Testis (tissue), 3 donors: ENCODE results near the gene STEEP1. TPM values are rescaled to one million over a fixed set of nuclear protein-coding genes. Genes with fewer than 3 reads are reported as not detected.
"Not testable (repeated sequence)": the region's sequence is repeated elsewhere in the genome, so short reads cannot be mapped to it uniquely, and the experiment has no call there.

Source experiments
- DNase-seq: peaks from one replicate; pipeline ENCODE4 v3.0.0-alpha.2; 2019
- H3K27ac ChIP-seq, 2 donors: fragments of 200-600 bp; sonication (generic); one replicate each; pipeline ENCODE4 v1.5.1; 2019
- H3K27me3 ChIP-seq: fragments of 200-600 bp; sonication (generic); one replicate; pipeline ENCODE4 v1.5.1; 2019
- H3K36me3 ChIP-seq: fragments of 200-600 bp; sonication (generic); one replicate; pipeline ENCODE4 v1.5.1; 2017; ENCODE audit warnings: low read depth; ENCODE audit errors: missing control alignments
- H3K4me1 ChIP-seq: fragments of 200-600 bp; sonication (generic); one replicate; pipeline ENCODE4 v1.5.1; 2019
- H3K4me3 ChIP-seq, 2 donors: fragments of 200-600 bp; sonication (generic); one replicate each; pipeline ENCODE4 v1.5.1; 2017 to 2019
- H3K9me3 ChIP-seq: fragments of 200-600 bp; sonication (generic); one replicate; pipeline ENCODE4 v1.5.1; 2017
- POLR2A ChIP-seq: fragments of 450-650 bp; IDR thresholded peaks from one replicate; pipeline ENCODE4 v1.6.1; 2017; ENCODE audit warnings: antibody characterized with exemption, mild to moderate bottlenecking, moderate library complexity
- WGBS, 2 donors: methylation state at CpG; one replicate each; pipeline ENCODE4 v1.1.5; 2018; 5-methylcytosine and 5-hydroxymethylcytosine counted together
- intact Hi-C: fragments of 100-400 bp; cut with DNase I; formaldehyde crosslinking; loops from one replicate; pipeline ENCODE4 v1.15.1; 2023; ENCODE audit warnings: low total_unique reads
- polyA plus RNA-seq: library from polyadenylated mRNA; stranded (reverse); fragments of 350-450 nt; fragmentation: Illumina TruSeq; extraction: RNeasy Lipid Tissue Mini Kit (QIAGEN cat#74804); gene quantifications from one replicate; pipeline ENCODE4 v1.2.3, GENCODE V29; 2014; ENCODE audit warnings: low read depth, low replicate concordance; ENCODE audit not compliant: insufficient read depth
- total RNA-seq, 2 donors: library from RNA; depleted of rRNA; stranded (reverse); fragments of >200 nt; gene quantifications; one replicate each; pipeline ENCODE4 v1.2.3, GENCODE V29; 2016
- TF ChIP-seq, protein P1 (sequence below), 3 experiments: fragments of 450-650 bp in 2 of 3; fragments of 200-600 bp in 1 of 3; sonication (generic) in 1 of 3; IDR thresholded peaks; one replicate each; pipeline ENCODE4 v1.5.1; 2016 to 2019; ENCODE audit warnings: antibody characterized with exemption in 3 of 3, mild to moderate bottlenecking in 2 of 3, moderate library complexity in 1 of 3

Gene STEEP1
- total and polyA plus RNA-seq, 3 donors from 2014 or later: 24.8 to 43.4 (median 41.9) TPM

DNA sequence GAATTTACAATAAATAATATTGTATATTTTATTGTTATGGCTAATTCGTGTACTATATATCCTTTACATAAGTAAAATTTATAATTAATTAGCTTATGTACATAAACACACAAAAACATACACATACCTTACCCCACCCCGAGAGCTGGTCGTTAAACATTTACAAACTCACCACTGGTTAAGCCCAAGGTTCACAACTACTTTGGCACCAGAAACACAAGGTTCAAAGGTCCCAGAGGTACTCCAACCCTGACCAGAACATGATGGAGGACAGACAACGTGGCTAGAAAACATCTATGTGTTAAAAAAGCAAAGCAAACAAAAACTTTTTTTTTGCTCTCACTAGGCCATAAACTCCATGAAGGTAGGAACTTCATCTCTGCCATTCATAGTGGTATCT, 59.3 kb downstream of the STEEP1 start:
- Histone ChIP-seq H3K4me3 (no peak overlapping the region), H3K9me3 (no peaks in the 10 kb centered on the region), H3K36me3 (no peaks in the 10 kb centered on the region), H3K27me3 (no peaks in the 10 kb centered on the region), H3K27ac (no peak overlapping the region), H3K4me1 (no peaks in the 10 kb centered on the region)
- 83 to 98% methylated on average over 4 of the region's 4 CpGs for WGBS, 2 donors
- TF ChIP-seq POLR2A: no peak
- DNase-seq: no peak
- intact Hi-C loops: no loop called here

DNA sequence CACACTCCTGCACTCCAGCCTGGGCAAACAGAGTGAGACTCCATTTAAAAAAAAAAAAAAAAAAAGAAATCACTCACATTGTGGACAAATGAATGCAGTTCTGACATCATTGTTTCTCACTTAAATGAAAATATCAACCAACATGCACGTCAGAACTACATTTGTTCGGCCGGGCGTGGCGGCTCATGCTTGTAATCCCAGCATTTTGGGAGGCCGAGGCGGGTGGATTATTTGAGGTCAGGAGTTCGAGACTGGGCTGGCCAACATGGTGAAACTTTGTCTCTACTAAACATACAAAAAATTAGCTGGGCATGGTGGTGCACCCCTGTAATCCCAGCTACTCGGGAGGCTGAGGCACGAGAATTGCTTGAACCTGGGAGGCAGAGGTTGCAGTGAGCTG, 60.1 kb downstream of the STEEP1 start:
- 94 to 97% methylated on average over 5 to 10 of the region's 10 CpGs for WGBS, 2 donors

DNA sequence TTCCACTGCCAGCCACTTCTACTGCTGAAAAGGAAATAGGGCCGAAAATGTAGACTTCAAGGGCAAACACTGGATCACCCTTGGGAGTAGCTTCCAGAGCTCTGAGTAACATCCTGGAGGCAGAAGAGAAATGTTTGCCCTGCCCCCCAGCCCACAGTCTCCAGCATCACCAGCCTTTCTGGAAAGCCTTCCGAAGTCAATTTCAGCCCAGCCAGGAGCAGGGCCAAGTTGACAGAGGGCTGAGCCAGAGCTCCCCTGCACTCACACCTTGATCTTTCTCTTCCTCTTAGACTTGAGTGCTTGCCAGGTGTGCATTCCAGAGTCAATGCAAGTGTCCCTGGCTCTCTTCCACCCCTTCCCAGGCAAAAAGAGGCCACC, 61.7 kb downstream of the STEEP1 start:
- no peaks in the 10 kb centered on the region for H3K9me3 ChIP-seq
- intact Hi-C loops: no loop called here
- no peak overlapping the region for H3K27ac ChIP-seq
- H3K27me3 ChIP-seq: no peaks in the 10 kb centered on the region
- no peak overlapping the region for H3K4me3 ChIP-seq
- no peaks in the 10 kb centered on the region for H3K36me3 ChIP-seq
- H3K4me1 ChIP-seq: no peaks in the 10 kb centered on the region
- 43 to 44% methylated on average over 2 of the region's 2 CpGs for WGBS, 2 donors
- DNase-seq: no peak
- TF ChIP-seq, protein P1, sequence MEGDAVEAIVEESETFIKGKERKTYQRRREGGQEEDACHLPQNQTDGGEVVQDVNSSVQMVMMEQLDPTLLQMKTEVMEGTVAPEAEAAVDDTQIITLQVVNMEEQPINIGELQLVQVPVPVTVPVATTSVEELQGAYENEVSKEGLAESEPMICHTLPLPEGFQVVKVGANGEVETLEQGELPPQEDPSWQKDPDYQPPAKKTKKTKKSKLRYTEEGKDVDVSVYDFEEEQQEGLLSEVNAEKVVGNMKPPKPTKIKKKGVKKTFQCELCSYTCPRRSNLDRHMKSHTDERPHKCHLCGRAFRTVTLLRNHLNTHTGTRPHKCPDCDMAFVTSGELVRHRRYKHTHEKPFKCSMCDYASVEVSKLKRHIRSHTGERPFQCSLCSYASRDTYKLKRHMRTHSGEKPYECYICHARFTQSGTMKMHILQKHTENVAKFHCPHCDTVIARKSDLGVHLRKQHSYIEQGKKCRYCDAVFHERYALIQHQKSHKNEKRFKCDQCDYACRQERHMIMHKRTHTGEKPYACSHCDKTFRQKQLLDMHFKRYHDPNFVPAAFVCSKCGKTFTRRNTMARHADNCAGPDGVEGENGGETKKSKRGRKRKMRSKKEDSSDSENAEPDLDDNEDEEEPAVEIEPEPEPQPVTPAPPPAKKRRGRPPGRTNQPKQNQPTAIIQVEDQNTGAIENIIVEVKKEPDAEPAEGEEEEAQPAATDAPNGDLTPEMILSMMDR (IDR thresholded peaks at IDR 0.05): no peak
- no peak for TF ChIP-seq POLR2A

More for the DNA sequence above, 60.1 kb downstream of the STEEP1 start:
- intact Hi-C loops, H3K4me1 ChIP-seq, H3K27me3 ChIP-seq, H3K9me3 ChIP-seq, H3K27ac ChIP-seq, H3K4me3 ChIP-seq, DNase-seq, H3K36me3 ChIP-seq: not testable (repeated sequence)

DNA sequence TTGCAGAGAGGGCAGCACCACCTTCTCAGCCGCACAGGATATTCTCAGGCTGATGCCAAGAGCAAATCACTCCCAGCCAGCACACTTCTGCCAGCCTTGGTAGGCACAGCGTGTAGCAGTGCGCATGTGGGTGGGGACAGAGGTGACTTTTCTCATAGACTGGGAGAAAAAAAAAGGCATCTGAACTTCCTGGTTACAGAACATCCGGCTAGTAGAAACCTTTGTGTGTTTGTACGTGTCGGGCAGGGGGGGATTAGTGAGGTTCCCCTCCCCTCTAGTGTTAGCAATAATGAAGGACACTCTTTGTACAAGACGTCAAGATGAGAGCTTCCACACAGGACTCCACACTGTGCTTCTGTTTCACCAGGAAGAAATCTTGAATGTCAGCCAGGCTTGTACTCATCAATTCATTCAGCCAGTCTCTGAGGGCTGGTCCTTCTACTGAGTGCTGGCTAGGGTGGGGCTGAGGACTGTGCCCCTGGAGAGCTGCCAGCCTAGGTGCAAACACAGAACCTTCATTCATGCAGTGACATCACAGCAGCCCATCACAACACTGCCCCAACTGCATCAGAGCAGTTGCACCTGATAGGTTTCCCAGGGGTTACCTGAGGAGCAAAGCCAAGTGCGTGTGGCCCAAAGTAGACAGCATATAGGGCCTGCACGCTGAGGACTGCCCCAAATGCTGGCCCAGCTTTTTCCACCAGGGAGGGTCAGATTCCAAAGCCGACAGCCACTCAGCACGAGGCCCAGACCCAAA, 62.3 kb downstream of the STEEP1 start:
- DNase-seq: no peak
- no peaks in the 10 kb centered on the region for H3K36me3 ChIP-seq
- intact Hi-C loops: no loop called here
- no peaks in the 10 kb centered on the region for H3K27me3 ChIP-seq
- H3K4me1 ChIP-seq: no peaks in the 10 kb centered on the region
- no peaks in the 10 kb centered on the region for H3K9me3 ChIP-seq
- 17 to 47% methylated on average over 1 to 11 of the region's 11 CpGs for WGBS, 2 donors
- no peak overlapping the region for H3K4me3 ChIP-seq
- TF ChIP-seq, protein P1 (IDR thresholded peaks at IDR 0.05): no peak
- TF ChIP-seq POLR2A: no peak
- H3K27ac ChIP-seq: no peak overlapping the region

DNA sequence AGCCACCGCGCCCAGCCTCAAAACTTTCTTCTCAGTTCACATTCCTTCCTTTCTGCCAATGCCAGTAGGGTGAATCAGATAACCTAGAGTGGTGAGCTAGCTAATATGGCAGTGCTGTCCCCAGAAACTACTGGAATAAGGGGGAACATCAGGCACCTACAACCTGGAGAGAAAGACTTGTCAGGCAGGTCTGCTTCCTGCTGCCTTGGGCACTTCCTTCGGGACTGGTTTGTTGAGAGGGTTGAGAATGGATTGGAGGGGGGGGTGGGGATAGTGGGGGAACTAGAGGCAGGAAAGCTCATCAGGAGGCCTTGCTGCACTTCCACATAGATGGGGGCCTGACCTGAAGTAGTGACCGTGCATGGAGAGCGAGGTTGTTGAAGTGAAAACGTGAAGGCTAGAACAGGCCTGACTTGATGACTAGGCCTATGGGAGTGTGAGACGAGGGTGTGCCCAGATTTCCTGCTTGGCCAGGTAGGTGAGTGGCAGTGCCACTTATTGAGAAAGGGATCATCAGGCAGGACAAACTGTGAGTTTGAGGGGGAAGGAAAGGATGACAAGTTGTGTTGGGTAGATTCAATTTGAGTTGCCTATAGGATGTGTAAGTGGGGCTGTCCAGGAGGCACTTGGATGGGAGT, 63.6 kb downstream of the STEEP1 start:
- no peak for DNase-seq
- Histone ChIP-seq H3K4me3 (no peak overlapping the region), H3K27ac (no peak overlapping the region), H3K27me3 (no peaks in the 10 kb centered on the region), H3K36me3 (no peaks in the 10 kb centered on the region), H3K4me1 (no peaks in the 10 kb centered on the region), H3K9me3 (no peaks in the 10 kb centered on the region)
- TF ChIP-seq POLR2A: no peak
- TF ChIP-seq, protein P1 (IDR thresholded peaks at IDR 0.05): no peak
- 83 to 96% methylated on average over 5 to 7 of the region's 7 CpGs for WGBS, 2 donors
- intact Hi-C loops: no loop called here
